ENCODE results near the gene TTC4.

DNA sequence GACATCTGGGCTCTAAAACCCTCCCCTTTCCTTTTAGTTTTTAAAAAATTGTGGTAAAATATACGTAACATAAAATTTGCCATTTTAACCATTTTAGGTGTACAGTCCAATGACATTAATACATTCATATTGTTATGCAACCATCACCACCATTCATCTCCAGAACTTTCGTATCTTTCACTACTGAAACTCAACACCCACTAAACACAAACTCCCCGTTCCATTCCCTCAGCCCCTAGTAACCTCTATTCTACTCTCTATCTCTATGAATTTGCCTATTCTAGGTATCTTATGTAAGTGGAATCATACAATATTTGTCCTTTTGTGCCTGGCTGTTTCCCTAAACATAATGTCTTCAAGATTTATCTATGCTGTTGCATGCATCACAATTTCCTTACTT is 19.4 kb upstream of the TTC4 start:
- TF ChIP-seq CTCF (conservative IDR thresholded peaks at IDR 0.05; ENCODE audit: low read length) (no peak), EZH2phosphoT487 (IDR thresholded peaks at IDR 0.05; ENCODE audit: borderline replicate concordance) (no peak)

Data from Loucy (cell line).